ENCODE data around the gene USH2A. TPM values are rescaled to one million over a fixed set of nuclear protein-coding genes. Genes with fewer than 3 reads are reported as not detected.

USH2A gene
- total RNA-seq, 1 experiment from 2014 or later = not detected

GRCh38 chr1:215603319-215603718, 819.9 kb downstream of the USH2A start:
- peaks cover 5 to 11% of the 10 kb centered on the region in 2 experiments; a peak in 3 of 4 replicates for H3K36me3 ChIP-seq (ENCODE audit: control insufficient read depth in 1 of 2, insufficient read depth in 2 of 2, low read length in 2 of 2)
- POLR2A ChIA-PET = no interaction called here
- CTCF ChIA-PET = no interaction called here
- no peaks in the 10 kb centered on the region for H3K9me3 ChIP-seq (ENCODE audit: control insufficient read depth in 1 of 2, insufficient read depth in 1 of 2, low read depth in 1 of 2, low read length in 2 of 2)
- BruUV-seq (replicated peaks) = no TSS peak
- no peaks in the 10 kb centered on the region for H3K4me1 ChIP-seq (ENCODE audit: control insufficient read depth in 1 of 2, insufficient read depth in 2 of 2, low read length in 2 of 2)
- H2AFZ ChIP-seq (ENCODE audit: low read depth, low read length, poor library complexity, severe bottlenecking) = no peak overlapping the region
- H4K20me1 ChIP-seq (ENCODE audit: insufficient read depth) = no peaks in the 10 kb centered on the region
- RAD21 ChIA-PET (ENCODE audit: low non-redundant PET in 1 of 2, low total read pairs in 2 of 2, uncharacterized antibody in 2 of 2, unreplicated experiment in 2 of 2) = interaction anchor here in 1 of 2 experiments (0.6 kb wide), 1 partner anchor 399 kb away, joined by 3 read pairs; no protein-coding TSS in a partner anchor
- H3K4me3 ChIP-seq (replicated peaks in 1 of 2; ENCODE audit: low read depth in 1 of 2, low read length in 2 of 2) = no peak overlapping the region
- no peak for ATAC-seq
- no peak for DNase-seq (ENCODE audit: low read depth, low spot score)
- 0 out of 2 replicates have a peak, but pooled peaks cover 4% of the 10 kb centered on the region for H3K79me2 ChIP-seq (ENCODE audit: insufficient read depth, low read length)
- intact Hi-C loops (cut with micrococcal nuclease) = no loop called here
- H3K9me2 ChIP-seq (ENCODE audit: insufficient read depth) = no peaks in the 10 kb centered on the region
- no peaks in the 10 kb centered on the region for H3K27me3 ChIP-seq (ENCODE audit: insufficient read depth, low read length)
- no peak overlapping the region for H3K9ac ChIP-seq (ENCODE audit: low read length)
- no peak overlapping the region for H3K27ac ChIP-seq (ENCODE audit: low read depth, low read length)
- H3K4me2 ChIP-seq (ENCODE audit: low read length) = no peak overlapping the region
- TF ChIP-seq FOSL1 (IDR thresholded peaks at IDR 0.05; ENCODE audit: low read depth) (no peak), JUND (IDR thresholded peaks at IDR 0.05) (no peak)

- Histone ChIP-seq H3K27me3 (ENCODE audit: insufficient read depth, low read length) (no peaks in the 10 kb centered on the region), H3K9me2 (ENCODE audit: insufficient read depth) (no peaks in the 10 kb centered on the region), H3K4me2 (ENCODE audit: low read length) (no peak overlapping the region), H3K79me2 (ENCODE audit: insufficient read depth, low read length) (no peaks in the 10 kb centered on the region), H3K9ac (ENCODE audit: low read length) (no peak overlapping the region), H3K9me3 (ENCODE audit: control insufficient read depth in 1 of 2, insufficient read depth in 1 of 2, low read depth in 1 of 2, low read length in 2 of 2) (no peaks in the 10 kb centered on the region), H3K4me3 (replicated peaks in 1 of 2; ENCODE audit: low read depth in 1 of 2, low read length in 2 of 2) (no peak overlapping the region), H3K4me1 (ENCODE audit: control insufficient read depth in 1 of 2, insufficient read depth in 2 of 2, low read length in 2 of 2) (no peaks in the 10 kb centered on the region), H3K27ac (ENCODE audit: low read depth, low read length) (no peak overlapping the region), H2AFZ (ENCODE audit: low read depth, low read length, poor library complexity, severe bottlenecking) (no peak overlapping the region), H4K20me1 (ENCODE audit: insufficient read depth) (no peaks in the 10 kb centered on the region), H3K36me3 (ENCODE audit: control insufficient read depth in 1 of 2, insufficient read depth in 2 of 2, low read length in 2 of 2) (peaks cover 9 to 11% of the 10 kb centered on the region in 2 experiments; a peak in 2 of 4 replicates)
- TF ChIP-seq ZNF274 (IDR thresholded peaks at IDR 0.05; ENCODE audit: low read depth, low read length) (no peak), SRF (IDR thresholded peaks at IDR 0.05; ENCODE audit: low read depth) (no peak)
- TF ChIP-seq, protein P1, sequence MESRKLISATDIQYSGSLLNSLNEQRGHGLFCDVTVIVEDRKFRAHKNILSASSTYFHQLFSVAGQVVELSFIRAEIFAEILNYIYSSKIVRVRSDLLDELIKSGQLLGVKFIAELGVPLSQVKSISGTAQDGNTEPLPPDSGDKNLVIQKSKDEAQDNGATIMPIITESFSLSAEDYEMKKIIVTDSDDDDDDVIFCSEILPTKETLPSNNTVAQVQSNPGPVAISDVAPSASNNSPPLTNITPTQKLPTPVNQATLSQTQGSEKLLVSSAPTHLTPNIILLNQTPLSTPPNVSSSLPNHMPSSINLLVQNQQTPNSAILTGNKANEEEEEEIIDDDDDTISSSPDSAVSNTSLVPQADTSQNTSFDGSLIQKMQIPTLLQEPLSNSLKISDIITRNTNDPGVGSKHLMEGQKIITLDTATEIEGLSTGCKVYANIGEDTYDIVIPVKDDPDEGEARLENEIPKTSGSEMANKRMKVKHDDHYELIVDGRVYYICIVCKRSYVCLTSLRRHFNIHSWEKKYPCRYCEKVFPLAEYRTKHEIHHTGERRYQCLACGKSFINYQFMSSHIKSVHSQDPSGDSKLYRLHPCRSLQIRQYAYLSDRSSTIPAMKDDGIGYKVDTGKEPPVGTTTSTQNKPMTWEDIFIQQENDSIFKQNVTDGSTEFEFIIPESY (IDR thresholded peaks at IDR 0.05; ENCODE audit: extremely low read depth, insufficient replicate concordance, low read length) = no peak
- ATAC-seq (no peak), DNase-seq (ENCODE audit: low read depth, low spot score) (no peak)
- ChIA-PET POLR2A (no interaction called here), RAD21 (ENCODE audit: low non-redundant PET in 1 of 2, low total read pairs in 2 of 2, uncharacterized antibody in 2 of 2, unreplicated experiment in 2 of 2) (no interaction called here), CTCF (no interaction called here)
- BruUV-seq (replicated peaks) = no TSS peak
- intact Hi-C loops (cut with micrococcal nuclease) = no loop called here
Observed at GRCh38 chr1:215601276-215601675, 822.0 kb downstream of the USH2A start.

Data from HCT116 (cell line).